SK-N-SH treated with all-trans-retinoic acid at 6 μM for 48 hours (cell line): ENCODE data around the gene TGFB2.

ENCODE experiments used
- ATAC-seq: fragments of 200-7000 bp; cut with Tn5 transposase; 3 replicates; pipeline ENCODE4 v1.9.1; 2020; ENCODE audit warnings: mild to moderate bottlenecking, moderate library complexity
- ARNTL ChIP-seq: fragments of 450-650 bp; formaldehyde crosslinking; IDR thresholded peaks from 2 replicates; pipeline ENCODE4 v1.5.0; 2020; ENCODE audit warnings: low read depth, mild to moderate bottlenecking, moderate library complexity, borderline replicate concordance
- BACH2 ChIP-seq: fragments of 250-450 bp; sonication (Bioruptor Pico); IDR thresholded peaks from 2 replicates; pipeline ENCODE4 v1.9.0; 2021; ENCODE audit warnings: mild to moderate bottlenecking, borderline replicate concordance
- CSDC2 ChIP-seq: fragments of 250-450 bp; sonication (Bioruptor Pico); IDR thresholded peaks from 2 replicates; pipeline ENCODE4 v1.5.0; 2020; ENCODE audit warnings: mild to moderate bottlenecking, moderate library complexity
- ESRRG ChIP-seq: fragments of 250-450 bp; sonication (Bioruptor Pico); IDR thresholded peaks from 2 replicates; pipeline ENCODE4 v1.6.1; 2021; ENCODE audit warnings: mild to moderate bottlenecking
- GLIS3 ChIP-seq: fragments of 250-450 bp; sonication (Bioruptor Pico); IDR thresholded peaks from 2 replicates; pipeline ENCODE4 v1.5.0; 2020; ENCODE audit warnings: mild to moderate bottlenecking, moderate library complexity
- ISL1 ChIP-seq: fragments of 250-450 bp; sonication (Bioruptor Pico); IDR thresholded peaks from 2 replicates; pipeline ENCODE4 v2.1.2; 2022; ENCODE audit warnings: mild to moderate bottlenecking, moderate library complexity
- PPARA ChIP-seq: fragments of 250-450 bp; sonication (Bioruptor Pico); IDR thresholded peaks from 2 replicates; pipeline ENCODE4 v1.5.0; 2020; ENCODE audit warnings: mild to moderate bottlenecking, borderline replicate concordance
- RARB ChIP-seq: fragments of 250-450 bp; sonication (Bioruptor Pico); IDR thresholded peaks from 2 replicates; pipeline ENCODE4 v1.8.0; 2021; ENCODE audit warnings: mild to moderate bottlenecking, moderate library complexity
- SNAI2 ChIP-seq: fragments of 250-450 bp; sonication (Bioruptor Pico); IDR thresholded peaks from 2 replicates; pipeline ENCODE4 v1.5.0; 2020; ENCODE audit warnings: mild to moderate bottlenecking, moderate library complexity
- TCF4 ChIP-seq: fragments of 250-450 bp; sonication (Bioruptor Pico); IDR thresholded peaks from 2 replicates; pipeline ENCODE4 v1.8.0; 2021; ENCODE audit warnings: mild to moderate bottlenecking, moderate library complexity, borderline replicate concordance
- TOX ChIP-seq: fragments of 250-450 bp; sonication (Bioruptor Pico); IDR thresholded peaks from 2 replicates; pipeline ENCODE4 v1.8.0; 2021; ENCODE audit warnings: mild to moderate bottlenecking, moderate library complexity, borderline replicate concordance
- ZC3H10 ChIP-seq: fragments of 250-450 bp; sonication (Bioruptor Pico); IDR thresholded peaks from 2 replicates; pipeline ENCODE4 v1.5.1; 2021; ENCODE audit warnings: mild to moderate bottlenecking, moderate library complexity
- ZFP3 ChIP-seq: fragments of 250-450 bp; sonication (Bioruptor Pico); IDR thresholded peaks from 2 replicates; pipeline ENCODE4 v1.5.0; 2020; ENCODE audit warnings: mild to moderate bottlenecking, moderate library complexity
- ZFP30 ChIP-seq: fragments of 450-650 bp; formaldehyde crosslinking; IDR thresholded peaks from 2 replicates; pipeline ENCODE4 v1.5.0; 2022; ENCODE audit warnings: mild to moderate bottlenecking, moderate library complexity
- ZNF70 ChIP-seq: fragments of 450-650 bp; formaldehyde crosslinking; IDR thresholded peaks from 2 replicates; pipeline ENCODE4 v1.5.0; 2020; ENCODE audit warnings: mild to moderate bottlenecking, moderate library complexity
- ZNF8 ChIP-seq: fragments of 450-650 bp; formaldehyde crosslinking; IDR thresholded peaks from 2 replicates; pipeline ENCODE4 v1.5.0; 2020; ENCODE audit warnings: mild to moderate bottlenecking, moderate library complexity
- TF ChIP-seq, protein P1 (sequence below): fragments of 250-450 bp; sonication (Bioruptor Pico); IDR thresholded peaks from 2 replicates; pipeline ENCODE4 v1.5.1; 2020; ENCODE audit warnings: low read depth, mild to moderate bottlenecking, moderate library complexity
- TF ChIP-seq, protein P2 (sequence below): fragments of 250-450 bp; sonication (Bioruptor Pico); IDR thresholded peaks from 2 replicates; pipeline ENCODE4 v1.8.0; 2021; ENCODE audit warnings: low read depth, mild to moderate bottlenecking, moderate library complexity, borderline replicate concordance
- TF ChIP-seq, protein P3 (sequence below): fragments of 250-450 bp; sonication (Bioruptor Pico); IDR thresholded peaks from 2 replicates; pipeline ENCODE4 v1.8.0; 2020; ENCODE audit warnings: mild to moderate bottlenecking, moderate library complexity, borderline replicate concordance
- TF ChIP-seq, protein P4 (sequence below): fragments of 250-450 bp; sonication (Bioruptor Pico); IDR thresholded peaks from 2 replicates; pipeline ENCODE4 v1.5.0; 2020; ENCODE audit warnings: mild to moderate bottlenecking, moderate library complexity
- TF ChIP-seq, protein P5 (sequence below): fragments of 250-450 bp; sonication (Bioruptor Pico); IDR thresholded peaks from 2 replicates; pipeline ENCODE4 v1.5.1; 2021; ENCODE audit warnings: mild to moderate bottlenecking, moderate library complexity

Gene TGFB2

DNA sequence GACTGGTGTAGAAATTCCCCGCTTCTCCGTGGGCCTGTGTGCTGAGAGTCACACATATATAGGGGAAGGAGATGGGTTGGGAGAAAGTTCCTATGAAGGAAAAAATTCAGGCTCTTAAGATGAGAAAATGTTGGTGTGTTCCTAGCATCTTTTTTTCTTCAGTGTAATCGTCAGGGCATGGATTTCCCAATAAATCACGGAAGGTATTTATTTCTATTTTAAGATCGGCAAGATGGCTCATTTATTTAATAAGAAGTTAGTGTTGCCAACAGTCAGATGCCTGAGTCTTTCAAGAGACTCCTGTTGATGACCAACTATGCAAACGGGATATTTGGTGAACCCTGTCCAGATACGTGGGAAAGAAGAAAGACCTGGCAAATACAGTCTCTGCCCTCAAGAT is 58.2 kb downstream of the TGFB2 start (continued):
- TF ChIP-seq, protein P1, sequence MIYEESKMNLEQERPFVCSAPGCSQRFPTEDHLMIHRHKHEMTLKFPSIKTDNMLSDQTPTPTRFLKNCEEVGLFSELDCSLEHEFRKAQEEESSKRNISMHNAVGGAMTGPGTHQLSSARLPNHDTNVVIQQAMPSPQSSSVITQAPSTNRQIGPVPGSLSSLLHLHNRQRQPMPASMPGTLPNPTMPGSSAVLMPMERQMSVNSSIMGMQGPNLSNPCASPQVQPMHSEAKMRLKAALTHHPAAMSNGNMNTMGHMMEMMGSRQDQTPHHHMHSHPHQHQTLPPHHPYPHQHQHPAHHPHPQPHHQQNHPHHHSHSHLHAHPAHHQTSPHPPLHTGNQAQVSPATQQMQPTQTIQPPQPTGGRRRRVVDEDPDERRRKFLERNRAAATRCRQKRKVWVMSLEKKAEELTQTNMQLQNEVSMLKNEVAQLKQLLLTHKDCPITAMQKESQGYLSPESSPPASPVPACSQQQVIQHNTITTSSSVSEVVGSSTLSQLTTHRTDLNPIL (CRISPR knock-in tag) = no peak
- TF ChIP-seq BACH2 (no peak), TCF4 (CRISPR knock-in tag) (no peak), RARB (CRISPR knock-in tag) (no peak), ZFP30 (CRISPR knock-in tag) (no peak), ZFP3 (CRISPR knock-in tag) (no peak), ESRRG (no peak), GLIS3 (CRISPR knock-in tag) (no peak), ISL1 (CRISPR knock-in tag) (no peak), TOX (no peak)
- TF ChIP-seq, protein P2, sequence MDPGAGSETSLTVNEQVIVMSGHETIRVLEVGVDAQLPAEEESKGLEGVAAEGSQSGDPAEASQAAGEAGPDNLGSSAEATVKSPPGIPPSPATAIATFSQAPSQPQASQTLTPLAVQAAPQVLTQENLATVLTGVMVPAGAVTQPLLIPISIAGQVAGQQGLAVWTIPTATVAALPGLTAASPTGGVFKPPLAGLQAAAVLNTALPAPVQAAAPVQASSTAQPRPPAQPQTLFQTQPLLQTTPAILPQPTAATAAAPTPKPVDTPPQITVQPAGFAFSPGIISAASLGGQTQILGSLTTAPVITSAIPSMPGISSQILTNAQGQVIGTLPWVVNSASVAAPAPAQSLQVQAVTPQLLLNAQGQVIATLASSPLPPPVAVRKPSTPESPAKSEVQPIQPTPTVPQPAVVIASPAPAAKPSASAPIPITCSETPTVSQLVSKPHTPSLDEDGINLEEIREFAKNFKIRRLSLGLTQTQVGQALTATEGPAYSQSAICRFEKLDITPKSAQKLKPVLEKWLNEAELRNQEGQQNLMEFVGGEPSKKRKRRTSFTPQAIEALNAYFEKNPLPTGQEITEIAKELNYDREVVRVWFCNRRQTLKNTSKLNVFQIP = no peak

DNA sequence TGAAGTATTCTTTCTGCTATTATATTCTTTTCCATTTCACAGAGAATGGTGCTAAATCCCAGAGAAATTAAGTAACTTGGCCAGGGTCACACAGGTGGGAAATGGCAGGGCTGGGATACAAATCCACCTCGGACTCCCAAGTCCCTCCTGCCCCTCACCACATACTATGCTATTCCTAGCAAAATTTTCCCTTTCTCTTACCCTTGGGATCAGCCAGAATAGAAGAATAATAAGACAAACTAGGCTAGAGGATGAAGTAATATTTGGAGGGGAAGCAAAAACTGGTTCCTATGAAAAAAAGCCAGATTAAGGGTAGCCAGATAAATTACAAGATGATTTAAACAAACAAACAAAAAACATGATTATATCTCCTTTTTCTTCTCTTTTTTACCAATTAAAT is 62.5 kb downstream of the TGFB2 start:
- TF ChIP-seq ZC3H10 = no peak
- TF ChIP-seq, protein P3, sequence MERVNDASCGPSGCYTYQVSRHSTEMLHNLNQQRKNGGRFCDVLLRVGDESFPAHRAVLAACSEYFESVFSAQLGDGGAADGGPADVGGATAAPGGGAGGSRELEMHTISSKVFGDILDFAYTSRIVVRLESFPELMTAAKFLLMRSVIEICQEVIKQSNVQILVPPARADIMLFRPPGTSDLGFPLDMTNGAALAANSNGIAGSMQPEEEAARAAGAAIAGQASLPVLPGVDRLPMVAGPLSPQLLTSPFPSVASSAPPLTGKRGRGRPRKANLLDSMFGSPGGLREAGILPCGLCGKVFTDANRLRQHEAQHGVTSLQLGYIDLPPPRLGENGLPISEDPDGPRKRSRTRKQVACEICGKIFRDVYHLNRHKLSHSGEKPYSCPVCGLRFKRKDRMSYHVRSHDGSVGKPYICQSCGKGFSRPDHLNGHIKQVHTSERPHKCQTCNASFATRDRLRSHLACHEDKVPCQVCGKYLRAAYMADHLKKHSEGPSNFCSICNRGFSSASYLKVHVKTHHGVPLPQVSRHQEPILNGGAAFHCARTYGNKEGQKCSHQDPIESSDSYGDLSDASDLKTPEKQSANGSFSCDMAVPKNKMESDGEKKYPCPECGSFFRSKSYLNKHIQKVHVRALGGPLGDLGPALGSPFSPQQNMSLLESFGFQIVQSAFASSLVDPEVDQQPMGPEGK = no peak
- no peak for TF ChIP-seq ZFP30 (CRISPR knock-in tag)
- no peak for TF ChIP-seq RARB (CRISPR knock-in tag)
- no peak for TF ChIP-seq ISL1 (CRISPR knock-in tag)
- no peak for TF ChIP-seq PPARA (CRISPR knock-in tag)
- TF ChIP-seq ZNF8 (CRISPR knock-in tag) = no peak
- TF ChIP-seq, protein P4, sequence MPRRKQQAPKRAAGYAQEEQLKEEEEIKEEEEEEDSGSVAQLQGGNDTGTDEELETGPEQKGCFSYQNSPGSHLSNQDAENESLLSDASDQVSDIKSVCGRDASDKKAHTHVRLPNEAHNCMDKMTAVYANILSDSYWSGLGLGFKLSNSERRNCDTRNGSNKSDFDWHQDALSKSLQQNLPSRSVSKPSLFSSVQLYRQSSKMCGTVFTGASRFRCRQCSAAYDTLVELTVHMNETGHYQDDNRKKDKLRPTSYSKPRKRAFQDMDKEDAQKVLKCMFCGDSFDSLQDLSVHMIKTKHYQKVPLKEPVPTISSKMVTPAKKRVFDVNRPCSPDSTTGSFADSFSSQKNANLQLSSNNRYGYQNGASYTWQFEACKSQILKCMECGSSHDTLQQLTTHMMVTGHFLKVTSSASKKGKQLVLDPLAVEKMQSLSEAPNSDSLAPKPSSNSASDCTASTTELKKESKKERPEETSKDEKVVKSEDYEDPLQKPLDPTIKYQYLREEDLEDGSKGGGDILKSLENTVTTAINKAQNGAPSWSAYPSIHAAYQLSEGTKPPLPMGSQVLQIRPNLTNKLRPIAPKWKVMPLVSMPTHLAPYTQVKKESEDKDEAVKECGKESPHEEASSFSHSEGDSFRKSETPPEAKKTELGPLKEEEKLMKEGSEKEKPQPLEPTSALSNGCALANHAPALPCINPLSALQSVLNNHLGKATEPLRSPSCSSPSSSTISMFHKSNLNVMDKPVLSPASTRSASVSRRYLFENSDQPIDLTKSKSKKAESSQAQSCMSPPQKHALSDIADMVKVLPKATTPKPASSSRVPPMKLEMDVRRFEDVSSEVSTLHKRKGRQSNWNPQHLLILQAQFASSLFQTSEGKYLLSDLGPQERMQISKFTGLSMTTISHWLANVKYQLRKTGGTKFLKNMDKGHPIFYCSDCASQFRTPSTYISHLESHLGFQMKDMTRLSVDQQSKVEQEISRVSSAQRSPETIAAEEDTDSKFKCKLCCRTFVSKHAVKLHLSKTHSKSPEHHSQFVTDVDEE (CRISPR knock-in tag) = no peak
- no peak for TF ChIP-seq CSDC2 (CRISPR knock-in tag)
- TF ChIP-seq ZNF70 (CRISPR knock-in tag) = no peak
- no peak for TF ChIP-seq ZFP3 (CRISPR knock-in tag)
- TF ChIP-seq, protein P2 = no peak
- TF ChIP-seq, all 23 proteins: peak for 0
- no peak for ATAC-seq

DNA sequence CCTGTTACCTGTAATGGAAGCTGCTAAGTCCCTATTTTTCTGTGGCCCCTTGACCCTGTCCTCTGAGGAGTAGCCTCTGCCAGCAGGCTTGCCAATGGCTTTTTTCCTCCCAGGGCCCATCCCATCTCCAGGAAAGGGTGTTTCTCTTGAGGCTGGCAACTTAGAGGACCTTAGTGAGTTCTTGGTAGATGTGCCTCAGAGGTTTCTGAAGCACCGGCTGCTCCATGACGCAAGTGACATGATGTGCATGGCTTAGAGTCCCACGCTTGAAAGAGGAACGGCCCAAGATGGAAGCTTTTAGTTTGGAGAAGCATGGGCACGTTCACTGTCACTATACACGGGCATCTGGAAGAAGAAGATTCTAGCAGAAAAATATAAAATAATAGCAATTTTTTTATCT is 63.0 kb downstream of the TGFB2 start:
- ATAC-seq = no peak
- TF ChIP-seq SNAI2 (CRISPR knock-in tag) (no peak), ZFP3 (CRISPR knock-in tag) (no peak), GLIS3 (CRISPR knock-in tag) (no peak), CSDC2 (CRISPR knock-in tag) (no peak), BACH2 (no peak)

DNA sequence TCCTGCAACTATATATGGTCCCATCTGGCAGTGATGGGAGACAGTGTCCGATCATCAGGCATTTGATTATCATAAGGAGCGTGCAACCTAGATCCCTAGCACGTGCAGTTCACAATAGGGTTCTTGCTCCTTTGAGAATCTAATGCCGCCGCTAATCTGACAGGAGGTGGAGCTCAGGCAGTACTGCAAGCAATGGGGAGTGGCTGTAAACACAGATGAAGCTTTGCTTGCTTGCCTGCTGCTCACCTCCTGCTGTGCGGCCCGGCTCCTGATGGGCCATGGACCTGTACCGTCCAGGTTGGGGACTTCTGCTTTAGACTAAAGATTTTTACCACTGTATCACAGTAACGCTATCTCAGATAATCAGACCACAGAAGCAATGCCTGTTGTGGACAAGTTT is 63.8 kb downstream of the TGFB2 start:
- no peak for ATAC-seq
- TF ChIP-seq ISL1 (CRISPR knock-in tag) (no peak), PPARA (CRISPR knock-in tag) (no peak), ESRRG (no peak), ZC3H10 (no peak), ZFP3 (CRISPR knock-in tag) (no peak), CSDC2 (CRISPR knock-in tag) (no peak), BACH2 (no peak), ARNTL (CRISPR knock-in tag) (no peak), TOX (no peak)
- TF ChIP-seq, protein P5, sequence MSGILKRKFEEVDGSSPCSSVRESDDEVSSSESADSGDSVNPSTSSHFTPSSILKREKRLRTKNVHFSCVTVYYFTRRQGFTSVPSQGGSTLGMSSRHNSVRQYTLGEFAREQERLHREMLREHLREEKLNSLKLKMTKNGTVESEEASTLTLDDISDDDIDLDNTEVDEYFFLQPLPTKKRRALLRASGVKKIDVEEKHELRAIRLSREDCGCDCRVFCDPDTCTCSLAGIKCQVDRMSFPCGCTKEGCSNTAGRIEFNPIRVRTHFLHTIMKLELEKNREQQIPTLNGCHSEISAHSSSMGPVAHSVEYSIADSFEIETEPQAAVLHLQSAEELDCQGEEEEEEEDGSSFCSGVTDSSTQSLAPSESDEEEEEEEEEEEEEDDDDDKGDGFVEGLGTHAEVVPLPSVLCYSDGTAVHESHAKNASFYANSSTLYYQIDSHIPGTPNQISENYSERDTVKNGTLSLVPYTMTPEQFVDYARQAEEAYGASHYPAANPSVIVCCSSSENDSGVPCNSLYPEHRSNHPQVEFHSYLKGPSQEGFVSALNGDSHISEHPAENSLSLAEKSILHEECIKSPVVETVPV = no peak
- TF ChIP-seq, protein P1 (CRISPR knock-in tag) = no peak
- TF ChIP-seq, protein P3 = no peak
